ENCODE data around the gene DARS2. TPM values are rescaled to one million over a fixed set of nuclear protein-coding genes. Genes with fewer than 3 reads are reported as not detected.
A peak's percentile ranks its signal among the peaks of the same experiment; 100 is the strongest.

The DARS2 gene
- total RNA-seq, 1 experiment from 2014 or later, result 35.0 TPM

DNA sequence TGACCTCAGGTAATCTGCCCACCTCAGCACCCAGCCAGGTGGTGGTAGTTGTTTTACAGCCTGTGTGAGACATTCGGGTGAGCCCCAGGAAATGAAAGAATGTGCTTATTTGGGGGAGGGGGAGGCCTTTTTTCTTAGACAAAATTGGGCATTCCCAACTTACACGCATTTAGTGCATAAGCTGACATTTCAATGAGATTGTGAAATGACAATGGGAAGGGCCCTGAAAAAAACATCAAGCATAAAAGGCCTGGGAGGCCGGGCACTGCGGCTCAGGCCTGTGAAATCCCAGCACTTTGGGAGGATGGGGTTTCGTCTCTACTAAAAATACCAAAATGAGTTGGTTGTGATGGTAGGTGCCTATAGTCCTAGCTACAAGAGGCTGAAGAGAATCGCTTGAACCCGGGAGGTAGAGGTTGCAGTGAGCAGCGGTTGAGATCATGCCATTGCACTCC, 38.3 kb downstream of the DARS2 start:
- H3K27ac ChIP-seq (ENCODE audit: insufficient read length, low read depth, low read length), result peak overlapping the region; percentile 48
- H3K56ac ChIP-seq (ENCODE audit: insufficient read length, low read depth, low read length), result no peak overlapping the region
- peaks cover 16 to 34% of the 10 kb centered on the region in 2 experiments for H3K4me1 Mint-ChIP-seq

More for the DNA sequence above, 38.3 kb downstream of the DARS2 start:
- Histone ChIP-seq H3K4me2 (ENCODE audit: insufficient read depth, insufficient read length, low read length) (no peak overlapping the region), H3K4me1 (ENCODE audit: insufficient read depth, low read length) (no peaks in the 10 kb centered on the region), H3K4ac (ENCODE audit: low read depth, low read length) (no peak overlapping the region), H3K9me3 (ENCODE audit: control insufficient read depth, low read depth, low read length) (no peaks in the 10 kb centered on the region), H3K14ac (ENCODE audit: insufficient read depth, low read length) (no peak overlapping the region), H2BK15ac (ENCODE audit: low read depth, low read length) (no peak overlapping the region), H2BK12ac (ENCODE audit: insufficient read length, low read depth, low read length) (no peak overlapping the region), H3K9ac (ENCODE audit: extremely low read depth, insufficient read length, low read length) (no peak overlapping the region), H3K18ac (ENCODE audit: insufficient read length, low read depth, low read length) (no peak overlapping the region), H2BK5ac (ENCODE audit: insufficient read length, low read length) (no peak overlapping the region), H4K5ac (ENCODE audit: insufficient read length, low read depth, low read length) (no peak overlapping the region), H4K91ac (ENCODE audit: insufficient read length, low read depth, low read length) (no peak overlapping the region), H2BK20ac (ENCODE audit: low read depth, low read length, poor library complexity, severe bottlenecking) (no peak overlapping the region), H3K27me3 (ENCODE audit: insufficient read depth, low read length) (no peaks in the 10 kb centered on the region), H4K20me1 (ENCODE audit: control insufficient read depth, insufficient read depth, insufficient read length) (no peaks in the 10 kb centered on the region), H2AK5ac (ENCODE audit: insufficient read length, low read length) (no peak overlapping the region), H4K8ac (replicated peaks; ENCODE audit: insufficient read length, low read depth, low read length) (no peak overlapping the region), H3K79me1 (ENCODE audit: insufficient read depth, low read depth, low read length, poor library complexity, severe bottlenecking) (no peaks in the 10 kb centered on the region), H2BK120ac (ENCODE audit: low read depth, low read length, poor library complexity, severe bottlenecking) (no peak overlapping the region), H3K79me2 (ENCODE audit: insufficient read depth, low read length) (peaks cover 16% of the 10 kb centered on the region; the same call in 1 of the 2 replicates), H3T11ph (ENCODE audit: low read length) (no peak overlapping the region), H3K23ac (ENCODE audit: insufficient read length, low read depth, low read length) (no peak overlapping the region), H2AFZ (ENCODE audit: low read length) (no peak overlapping the region), H3K23me2 (ENCODE audit: insufficient read length, low read depth, low read length, poor library complexity, severe bottlenecking) (peaks cover 3% of the 10 kb centered on the region)
- peak; percentile 59 for DNase-seq
- TF ChIP-seq, protein P1, sequence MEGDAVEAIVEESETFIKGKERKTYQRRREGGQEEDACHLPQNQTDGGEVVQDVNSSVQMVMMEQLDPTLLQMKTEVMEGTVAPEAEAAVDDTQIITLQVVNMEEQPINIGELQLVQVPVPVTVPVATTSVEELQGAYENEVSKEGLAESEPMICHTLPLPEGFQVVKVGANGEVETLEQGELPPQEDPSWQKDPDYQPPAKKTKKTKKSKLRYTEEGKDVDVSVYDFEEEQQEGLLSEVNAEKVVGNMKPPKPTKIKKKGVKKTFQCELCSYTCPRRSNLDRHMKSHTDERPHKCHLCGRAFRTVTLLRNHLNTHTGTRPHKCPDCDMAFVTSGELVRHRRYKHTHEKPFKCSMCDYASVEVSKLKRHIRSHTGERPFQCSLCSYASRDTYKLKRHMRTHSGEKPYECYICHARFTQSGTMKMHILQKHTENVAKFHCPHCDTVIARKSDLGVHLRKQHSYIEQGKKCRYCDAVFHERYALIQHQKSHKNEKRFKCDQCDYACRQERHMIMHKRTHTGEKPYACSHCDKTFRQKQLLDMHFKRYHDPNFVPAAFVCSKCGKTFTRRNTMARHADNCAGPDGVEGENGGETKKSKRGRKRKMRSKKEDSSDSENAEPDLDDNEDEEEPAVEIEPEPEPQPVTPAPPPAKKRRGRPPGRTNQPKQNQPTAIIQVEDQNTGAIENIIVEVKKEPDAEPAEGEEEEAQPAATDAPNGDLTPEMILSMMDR (conservative IDR thresholded peaks at IDR 0.05), result no peak
- no CpG with 5 or more reads among the region's 8 CpGs for WGBS (ENCODE audit: extremely low coverage, insufficient read length, low lambda C conversion rate)
- Mint-ChIP-seq H3K4me3 (peak overlapping the region in 1 of 2 experiments; percentile 15; a peak in 2 of 5 replicates), H3K27ac (peak overlapping the region in 2 of 3 experiments; percentile 27 to 97; a peak in 4 of 7 replicates), H3K36me3 (ENCODE audit: insufficient read depth in 1 of 3, low read depth in 3 of 3) (peaks cover 44 to 88% (median 60%) of the 10 kb centered on the region in 3 experiments), H3K27me3 (ENCODE audit: low read depth) (peaks cover 2% of the 10 kb centered on the region; the same call in 1 of the 2 replicates), H3K9me3 (peaks cover 0 to 8% of the 10 kb centered on the region in 2 experiments; a peak in 2 of 5 replicates)
